MV-4-11 (cell line): ENCODE results near the gene RXFP1.

ENCODE experiments used
- DNase-seq: peaks from one replicate; lab custom pipeline; 2025; lab: John Stamatoyannopoulos, UW

RXFP1 gene

GRCh38 chr4:158521484-158522088 lies at the start of gene RXFP1:
Gene RXFP1, plus strand, starts transcription at chr4:158521882. Its CDS starts 95 bp downstream, at chr4:158521977.
- peak; percentile 92 for DNase-seq

DNA sequence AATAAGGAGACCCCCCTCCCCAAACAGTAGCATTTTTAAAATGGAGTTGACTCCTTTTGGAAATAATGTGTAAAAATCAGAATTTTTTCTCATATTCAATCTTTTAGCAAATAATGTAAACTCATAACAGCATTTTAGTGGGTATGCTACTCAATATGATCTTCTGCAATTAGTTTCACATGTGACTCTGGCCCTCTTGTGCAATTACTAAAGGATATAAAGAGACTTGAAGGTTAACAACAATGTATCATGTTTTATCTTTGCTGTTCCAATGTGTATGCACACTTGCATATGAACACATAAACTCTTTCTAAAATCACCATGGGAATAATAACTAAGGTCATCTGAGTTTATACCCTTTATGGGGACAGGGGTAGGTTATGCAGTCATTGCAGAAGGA lies 39.9 kb upstream of the RXFP1 start:
- DNase-seq = peak; percentile 63

- DNase-seq = peak; percentile 88
Measured at GRCh38 chr4:158484173-158484885, 37.4 kb upstream of the RXFP1 start.

GRCh38 chr4:158490629-158491028 lies 31.1 kb upstream of the RXFP1 start:
- no peak for DNase-seq

DNA sequence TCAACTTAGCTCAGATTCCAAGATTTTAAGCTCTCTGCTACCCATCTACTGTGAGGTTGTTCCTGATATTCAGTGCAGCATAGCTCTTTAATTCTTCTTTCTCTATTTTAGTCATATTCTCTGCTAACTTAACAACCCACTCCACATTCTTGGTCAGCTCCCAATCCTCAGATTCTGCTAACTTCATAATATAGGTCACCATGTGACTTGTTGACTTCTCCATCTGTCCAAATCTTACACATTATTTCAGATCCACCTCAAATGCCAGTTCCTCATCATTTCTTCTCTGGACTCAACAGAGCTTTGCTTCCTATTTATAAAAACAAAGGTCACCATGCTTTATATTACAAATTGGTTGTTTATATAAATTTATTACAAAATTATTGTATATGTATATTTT lies 29.3 kb upstream of the RXFP1 start:
- DNase-seq = no peak

DNA sequence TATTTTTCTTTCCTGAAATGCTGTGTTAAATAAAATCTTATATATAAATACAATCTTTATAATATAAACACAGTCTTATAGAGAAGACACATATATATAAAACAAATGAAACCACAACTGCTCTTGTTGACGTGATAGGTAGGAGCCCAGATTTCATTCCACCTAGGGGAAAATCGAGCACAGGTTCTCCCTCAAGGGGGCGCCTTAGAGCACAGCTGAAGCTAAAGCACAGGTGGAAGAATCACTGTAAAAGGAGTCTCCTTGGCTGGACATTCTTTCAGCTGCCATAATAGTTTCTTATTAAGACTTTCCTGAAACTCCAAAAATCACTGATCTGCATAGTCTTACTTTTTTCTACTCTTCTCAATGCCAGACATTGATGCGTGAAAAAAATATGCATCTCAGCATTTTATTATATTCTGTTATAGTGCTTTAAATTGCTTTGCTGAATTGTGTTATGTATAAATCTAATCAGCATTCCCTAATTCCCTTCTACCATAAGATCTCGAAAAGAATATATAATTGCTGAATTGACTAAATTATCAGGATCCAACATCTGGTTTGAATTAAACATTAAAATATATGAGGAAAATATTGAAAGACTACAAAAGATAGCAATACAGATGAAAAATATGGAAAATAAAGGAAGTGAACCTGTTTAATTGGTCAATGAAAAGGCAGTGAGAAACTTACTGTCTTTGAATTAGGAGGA lies 25.5 kb upstream of the RXFP1 start:
- peak; percentile 3 for DNase-seq

DNA sequence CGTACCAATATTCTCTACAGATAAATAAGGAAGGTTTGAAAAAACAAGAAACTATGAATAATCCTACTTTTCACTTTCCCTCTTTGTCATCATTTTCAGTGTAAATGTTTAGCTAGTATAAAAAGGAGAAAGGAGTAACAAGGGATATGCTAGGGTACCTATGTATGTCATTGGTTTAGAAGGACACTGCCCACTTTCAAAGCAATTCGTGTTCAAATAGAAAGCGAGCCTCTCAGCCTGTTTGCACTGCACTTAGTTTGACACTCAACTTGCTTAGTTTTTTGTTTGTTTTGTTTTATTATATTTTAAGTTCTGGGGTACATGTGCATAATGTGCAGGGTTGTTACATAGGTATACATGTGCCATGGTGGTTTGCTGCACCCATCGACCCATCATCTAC lies 21.6 kb upstream of the RXFP1 start:
- no peak for DNase-seq

GRCh38 chr4:158513256-158513655 lies 8.4 kb upstream of the RXFP1 start:
- peak; percentile 65 for DNase-seq

DNA sequence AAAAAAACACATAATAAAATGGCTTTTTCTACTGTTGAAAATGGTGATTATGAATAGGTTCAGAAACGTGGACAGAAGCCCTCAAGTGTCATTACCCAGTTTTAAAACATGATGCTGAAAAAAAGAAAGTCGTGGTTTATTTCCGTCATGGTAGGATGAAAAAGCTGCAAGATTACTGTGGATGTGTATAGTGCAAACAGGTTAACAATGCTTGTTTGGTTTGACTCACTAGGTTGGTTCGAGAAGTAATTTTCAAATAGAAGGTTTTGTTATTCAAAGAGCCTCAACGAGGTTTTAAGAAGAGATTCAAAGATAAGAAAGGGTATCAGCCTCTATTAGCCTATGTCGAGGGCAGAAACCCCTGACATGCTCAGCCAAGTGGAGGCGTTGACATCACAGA lies 2.5 kb upstream of the RXFP1 start:
- DNase-seq = no peak

- DNase-seq = no peak
Measured at GRCh38 chr4:158523990-158524535, 2.4 kb downstream of the RXFP1 start.

DNA sequence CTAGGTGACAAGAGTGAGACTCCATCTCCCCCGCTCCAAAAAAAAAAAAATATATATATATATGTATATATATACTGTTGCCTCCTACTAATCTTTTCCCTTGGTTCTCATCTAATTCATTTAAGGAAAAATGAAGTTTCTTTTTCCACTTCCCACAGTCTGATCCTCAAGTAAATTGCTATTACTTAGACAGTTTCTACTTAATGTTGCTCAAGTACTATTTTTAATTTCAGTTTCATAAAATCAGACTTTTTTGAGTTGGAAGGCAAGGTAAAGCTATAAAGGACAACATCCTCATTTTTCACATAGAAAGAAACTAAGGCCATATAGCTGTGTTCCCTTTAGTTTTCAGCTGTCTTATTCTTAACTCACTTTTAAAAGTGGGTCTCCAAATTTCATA lies 5.8 kb downstream of the RXFP1 start:
- peak; percentile 23 for DNase-seq

DNA sequence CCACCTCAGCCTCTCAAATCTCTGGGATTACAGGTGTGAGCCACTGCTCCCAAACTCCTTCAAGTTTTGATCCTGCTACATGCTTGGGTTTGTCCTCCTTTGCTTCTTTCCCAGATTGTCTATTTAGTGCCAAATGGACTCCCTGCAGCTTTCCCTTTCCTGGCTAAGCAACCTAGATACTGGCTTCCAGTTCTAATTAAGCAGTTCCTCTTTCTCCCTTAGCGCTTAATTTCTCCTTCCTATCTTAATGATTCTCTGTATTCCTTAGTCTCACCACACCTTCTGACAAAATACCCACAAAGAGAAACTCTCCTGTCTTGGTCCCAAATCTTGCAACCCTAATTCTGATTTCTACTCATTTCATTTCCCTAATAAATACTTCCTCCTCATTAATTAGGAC lies 7.8 kb downstream of the RXFP1 start:
- DNase-seq = no peak

GRCh38 chr4:158530381-158530780 lies 8.7 kb downstream of the RXFP1 start:
- peak; percentile 41 for DNase-seq

DNA sequence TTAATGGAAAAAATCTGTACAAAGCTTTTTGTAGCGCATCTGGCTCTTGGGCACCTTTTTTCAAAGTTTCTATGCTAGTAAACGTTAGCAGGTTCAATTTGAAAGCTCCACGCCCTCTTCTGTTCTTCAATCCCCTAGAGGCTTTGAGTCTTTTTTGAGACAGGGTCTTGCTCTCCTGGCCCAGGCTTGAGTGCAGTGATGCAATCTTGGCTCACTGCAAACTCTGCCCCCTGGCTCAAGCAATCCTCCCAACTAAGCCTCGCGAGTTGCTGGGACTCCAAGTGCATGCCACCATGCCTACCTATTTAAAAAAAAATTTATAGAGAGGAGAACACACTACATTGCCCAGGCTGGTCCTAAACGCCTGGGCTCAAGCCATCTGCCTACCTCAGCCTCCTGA lies 9.2 kb downstream of the RXFP1 start:
- DNase-seq = no peak

- no peak for DNase-seq
Measured at GRCh38 chr4:158532556-158533231, 11.0 kb downstream of the RXFP1 start.

- no peak for DNase-seq
Measured at GRCh38 chr4:158534727-158535126, 13.0 kb downstream of the RXFP1 start.

GRCh38 chr4:158535130-158535614 lies 13.5 kb downstream of the RXFP1 start:
- peak; percentile 97 for DNase-seq

- DNase-seq = no peak
Measured at GRCh38 chr4:158536833-158537232, 15.2 kb downstream of the RXFP1 start.

GRCh38 chr4:158538176-158538575 lies 16.5 kb downstream of the RXFP1 start:
- DNase-seq = peak; percentile 51

GRCh38 chr4:158538911-158539310 lies 17.2 kb downstream of the RXFP1 start:
- peak; percentile 85 for DNase-seq

DNA sequence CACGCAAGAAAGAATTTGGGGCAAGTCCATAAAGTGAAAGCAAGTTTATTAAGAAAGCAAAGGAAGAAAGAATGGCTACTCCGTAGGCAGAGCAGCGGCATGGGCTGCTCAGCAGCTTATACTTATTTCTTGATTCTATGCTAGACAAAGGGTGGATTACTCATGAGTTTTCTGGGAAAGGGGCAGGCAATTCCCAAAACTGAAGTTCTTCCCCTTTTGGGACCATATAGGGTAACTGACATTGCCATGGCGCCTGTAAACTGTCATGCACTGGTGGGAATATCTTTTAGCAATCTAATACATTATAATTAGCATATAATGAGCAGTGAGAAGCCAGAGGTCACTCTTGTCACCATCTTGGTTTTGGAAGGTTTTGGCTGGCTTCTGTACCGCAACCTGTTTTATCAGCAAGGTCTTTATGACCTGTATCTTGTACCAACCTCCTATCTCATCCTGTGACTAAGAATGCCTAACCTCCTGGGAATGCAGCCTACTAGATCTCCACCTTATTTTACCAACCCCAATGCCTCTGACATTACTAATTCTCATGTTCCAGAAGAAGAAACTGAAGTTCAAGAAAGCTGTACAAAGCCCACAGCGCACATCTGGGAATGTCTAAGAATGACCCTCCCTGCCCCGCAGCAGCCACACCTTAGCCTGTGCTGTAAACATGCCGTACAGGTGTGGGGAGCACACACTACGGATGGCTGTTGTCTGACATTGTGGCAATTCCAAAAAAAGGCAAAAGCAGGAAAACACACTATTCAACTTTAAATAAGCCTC lies 18.6 kb downstream of the RXFP1 start:
- no peak for DNase-seq
